Measurements from ENCODE around the gene MAML3.

GRCh38 chr4:139728840-139729239, 425.1 kb downstream of the MAML3 start:
- TF ChIP-seq CTCF (IDR thresholded peaks at IDR 0.05; ENCODE audit: insufficient read depth, low read depth, low read length) (no peak), EZH2 (IDR thresholded peaks at IDR 0.05; ENCODE audit: insufficient read depth, low read length) (no peak)

Data from astrocyte (in vitro differentiated cells and primary cell).